Measurements from ENCODE around the gene SLC25A40. TPM values are rescaled to one million over a fixed set of nuclear protein-coding genes. Genes with fewer than 3 reads are reported as not detected.
A peak's percentile ranks its signal among the peaks of the same experiment; 100 is the strongest.

The SLC25A40 gene
- total and polyA plus RNA-seq, 2 of the 13 experiments (the other 11 are each of a cell fraction or from before 2014, with no cell fraction given): 12.9 to 13.6 TPM

GRCh38 chr7:87875151-87876039 lies 765 bp downstream of the SLC25A40 start (continued):
- peak; percentile 64 for TF ChIP-seq ZFP36L1 (CRISPR knock-in tag; IDR thresholded peaks at IDR 0.05)
- TF ChIP-seq, protein P1, sequence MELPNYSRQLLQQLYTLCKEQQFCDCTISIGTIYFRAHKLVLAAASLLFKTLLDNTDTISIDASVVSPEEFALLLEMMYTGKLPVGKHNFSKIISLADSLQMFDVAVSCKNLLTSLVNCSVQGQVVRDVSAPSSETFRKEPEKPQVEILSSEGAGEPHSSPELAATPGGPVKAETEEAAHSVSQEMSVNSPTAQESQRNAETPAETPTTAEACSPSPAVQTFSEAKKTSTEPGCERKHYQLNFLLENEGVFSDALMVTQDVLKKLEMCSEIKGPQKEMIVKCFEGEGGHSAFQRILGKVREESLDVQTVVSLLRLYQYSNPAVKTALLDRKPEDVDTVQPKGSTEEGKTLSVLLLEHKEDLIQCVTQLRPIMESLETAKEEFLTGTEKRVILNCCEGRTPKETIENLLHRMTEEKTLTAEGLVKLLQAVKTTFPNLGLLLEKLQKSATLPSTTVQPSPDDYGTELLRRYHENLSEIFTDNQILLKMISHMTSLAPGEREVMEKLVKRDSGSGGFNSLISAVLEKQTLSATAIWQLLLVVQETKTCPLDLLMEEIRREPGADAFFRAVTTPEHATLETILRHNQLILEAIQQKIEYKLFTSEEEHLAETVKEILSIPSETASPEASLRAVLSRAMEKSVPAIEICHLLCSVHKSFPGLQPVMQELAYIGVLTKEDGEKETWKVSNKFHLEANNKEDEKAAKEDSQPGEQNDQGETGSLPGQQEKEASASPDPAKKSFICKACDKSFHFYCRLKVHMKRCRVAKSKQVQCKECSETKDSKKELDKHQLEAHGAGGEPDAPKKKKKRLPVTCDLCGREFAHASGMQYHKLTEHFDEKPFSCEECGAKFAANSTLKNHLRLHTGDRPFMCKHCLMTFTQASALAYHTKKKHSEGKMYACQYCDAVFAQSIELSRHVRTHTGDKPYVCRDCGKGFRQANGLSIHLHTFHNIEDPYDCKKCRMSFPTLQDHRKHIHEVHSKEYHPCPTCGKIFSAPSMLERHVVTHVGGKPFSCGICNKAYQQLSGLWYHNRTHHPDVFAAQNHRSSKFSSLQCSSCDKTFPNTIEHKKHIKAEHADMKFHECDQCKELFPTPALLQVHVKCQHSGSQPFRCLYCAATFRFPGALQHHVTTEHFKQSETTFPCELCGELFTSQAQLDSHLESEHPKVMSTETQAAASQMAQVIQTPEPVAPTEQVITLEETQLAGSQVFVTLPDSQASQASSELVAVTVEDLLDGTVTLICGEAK (IDR thresholded peaks at IDR 0.05): no peak
- TF ChIP-seq, protein P1 (CRISPR knock-in tag; IDR thresholded peaks at IDR 0.05): peak; percentile 28; the same call in 1 of the 2 replicates
- TF ChIP-seq HOXA5 (CRISPR knock-in tag; IDR thresholded peaks at IDR 0.05): 0 out of 2 replicates have a peak, but pooled peaks have one; percentile 24
- TF ChIP-seq, protein P2, sequence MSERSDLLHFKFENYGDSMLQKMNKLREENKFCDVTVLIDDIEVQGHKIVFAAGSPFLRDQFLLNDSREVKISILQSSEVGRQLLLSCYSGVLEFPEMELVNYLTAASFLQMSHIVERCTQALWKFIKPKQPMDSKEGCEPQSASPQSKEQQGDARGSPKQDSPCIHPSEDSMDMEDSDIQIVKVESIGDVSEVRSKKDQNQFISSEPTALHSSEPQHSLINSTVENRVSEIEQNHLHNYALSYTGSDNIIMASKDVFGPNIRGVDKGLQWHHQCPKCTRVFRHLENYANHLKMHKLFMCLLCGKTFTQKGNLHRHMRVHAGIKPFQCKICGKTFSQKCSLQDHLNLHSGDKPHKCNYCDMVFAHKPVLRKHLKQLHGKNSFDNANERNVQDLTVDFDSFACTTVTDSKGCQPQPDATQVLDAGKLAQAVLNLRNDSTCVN (CRISPR knock-in tag; IDR thresholded peaks at IDR 0.05; ENCODE audit: borderline replicate concordance): no peak
- TF ChIP-seq ZNF337 (CRISPR knock-in tag; IDR thresholded peaks at IDR 0.05; ENCODE audit: borderline replicate concordance, low read depth): no peak
- 0 out of 2 replicates have a peak, but pooled peaks have one; percentile 72 for TF ChIP-seq ZFAT (CRISPR knock-in tag; conservative IDR thresholded peaks at IDR 0.05)
- no peak for TF ChIP-seq KLF9 (CRISPR knock-in tag; IDR thresholded peaks at IDR 0.05; ENCODE audit: low read depth)
- TF ChIP-seq FOXJ3 (CRISPR knock-in tag; IDR thresholded peaks at IDR 0.05; ENCODE audit: borderline replicate concordance): 0 out of 2 replicates have a peak, but pooled peaks have one; percentile 17
- TF ChIP-seq IKZF4 (CRISPR knock-in tag; IDR thresholded peaks at IDR 0.05; ENCODE audit: borderline replicate concordance, low read depth, not compliant biosample characterization): no peak
- no peak for TF ChIP-seq CBX2 (IDR thresholded peaks at IDR 0.05; ENCODE audit: low read depth, low read length)
- no peak for TF ChIP-seq CBX2 (CRISPR knock-in tag; IDR thresholded peaks at IDR 0.05; ENCODE audit: low read depth)
- no peak for TF ChIP-seq POLR2G (IDR thresholded peaks at IDR 0.05; ENCODE audit: low read depth, low read length)
- TF ChIP-seq, protein P3, sequence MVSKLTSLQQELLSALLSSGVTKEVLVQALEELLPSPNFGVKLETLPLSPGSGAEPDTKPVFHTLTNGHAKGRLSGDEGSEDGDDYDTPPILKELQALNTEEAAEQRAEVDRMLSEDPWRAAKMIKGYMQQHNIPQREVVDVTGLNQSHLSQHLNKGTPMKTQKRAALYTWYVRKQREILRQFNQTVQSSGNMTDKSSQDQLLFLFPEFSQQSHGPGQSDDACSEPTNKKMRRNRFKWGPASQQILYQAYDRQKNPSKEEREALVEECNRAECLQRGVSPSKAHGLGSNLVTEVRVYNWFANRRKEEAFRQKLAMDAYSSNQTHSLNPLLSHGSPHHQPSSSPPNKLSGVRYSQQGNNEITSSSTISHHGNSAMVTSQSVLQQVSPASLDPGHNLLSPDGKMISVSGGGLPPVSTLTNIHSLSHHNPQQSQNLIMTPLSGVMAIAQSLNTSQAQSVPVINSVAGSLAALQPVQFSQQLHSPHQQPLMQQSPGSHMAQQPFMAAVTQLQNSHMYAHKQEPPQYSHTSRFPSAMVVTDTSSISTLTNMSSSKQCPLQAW (CRISPR knock-in tag; IDR thresholded peaks at IDR 0.05): no peak
- no peak for TF ChIP-seq MIER2 (CRISPR knock-in tag; IDR thresholded peaks at IDR 0.05)
- no peak for TF ChIP-seq ZNF138 (CRISPR knock-in tag; IDR thresholded peaks at IDR 0.05; ENCODE audit: low read depth)
- no peak for TF ChIP-seq ZNF775 (CRISPR knock-in tag; IDR thresholded peaks at IDR 0.05; ENCODE audit: borderline replicate concordance)

Data from HepG2 (cell line).